Hematopoietic multipotent progenitor cell treated with erythropoietin and hydrocortisone succinate and interleukin-3 and kit ligand, for 8 days (in vitro differentiated cells): ENCODE data around the gene CCDC192.

Experiments
- DNase-seq: peaks from one replicate; pipeline ENCODE4 v3.0.0-alpha.2; 2015

CCDC192 gene

GRCh38 chr5:127851964-127852363 is 148.8 kb downstream of the CCDC192 start:
- no peak for DNase-seq

GRCh38 chr5:127854520-127854919 is 151.3 kb downstream of the CCDC192 start:
- no peak for DNase-seq

GRCh38 chr5:127856292-127856691 is 153.1 kb downstream of the CCDC192 start:
- DNase-seq, result no peak

GRCh38 chr5:127858116-127858784 is 155.1 kb downstream of the CCDC192 start:
- DNase-seq, result no peak

GRCh38 chr5:127860291-127860690 is 157.1 kb downstream of the CCDC192 start:
- DNase-seq, result no peak

GRCh38 chr5:127863161-127863560 is 160.0 kb downstream of the CCDC192 start:
- DNase-seq, result no peak

GRCh38 chr5:127863610-127864395 is 160.6 kb downstream of the CCDC192 start:
- no peak for DNase-seq

GRCh38 chr5:127864511-127864910 is 161.3 kb downstream of the CCDC192 start:
- no peak for DNase-seq

- no peak for DNase-seq
These were observed 162.1 kb downstream of the CCDC192 start for GRCh38 chr5:127865273-127865672.

GRCh38 chr5:127867022-127867783 is 164.0 kb downstream of the CCDC192 start:
- DNase-seq, result no peak

GRCh38 chr5:127870914-127871313 is 167.7 kb downstream of the CCDC192 start:
- no peak for DNase-seq

GRCh38 chr5:127871503-127872153 is 168.4 kb downstream of the CCDC192 start:
- DNase-seq, result no peak

- DNase-seq, result no peak
These were observed 169.3 kb downstream of the CCDC192 start for GRCh38 chr5:127872494-127872893.

- DNase-seq, result peak; percentile 56
These were observed 172.2 kb downstream of the CCDC192 start for GRCh38 chr5:127875235-127876021.

GRCh38 chr5:127876384-127876783 is 173.2 kb downstream of the CCDC192 start:
- no peak for DNase-seq

GRCh38 chr5:127878174-127878750 is 175.1 kb downstream of the CCDC192 start:
- peak; percentile 35 for DNase-seq

GRCh38 chr5:127884416-127884815 is 181.2 kb downstream of the CCDC192 start:
- no peak for DNase-seq

GRCh38 chr5:127885176-127885575 is 182.0 kb downstream of the CCDC192 start:
- no peak for DNase-seq

GRCh38 chr5:127886081-127886480 is 182.9 kb downstream of the CCDC192 start:
- DNase-seq, result no peak

GRCh38 chr5:127887282-127887681 is 184.1 kb downstream of the CCDC192 start:
- DNase-seq, result no peak

GRCh38 chr5:127891942-127892341 is 188.8 kb downstream of the CCDC192 start:
- no peak for DNase-seq
